Ishikawa (cell line): ENCODE data around the gene CTR9.

Source experiments
- CEBPB ChIP-seq: IDR thresholded peaks from 2 replicates; pipeline ENCODE4 v1.6.1; 2012
- CREB1 ChIP-seq: IDR thresholded peaks from 2 replicates; pipeline ENCODE4 v1.6.1; 2012; ENCODE audit warnings: low read depth
- EP300 ChIP-seq: IDR thresholded peaks from 2 replicates; pipeline ENCODE4 v1.6.1; 2012; ENCODE audit warnings: borderline replicate concordance
- FOXM1 ChIP-seq: IDR thresholded peaks from 2 replicates; pipeline ENCODE4 v1.6.1; 2012; ENCODE audit warnings: low read depth, borderline replicate concordance
- NFIC ChIP-seq: IDR thresholded peaks from 2 replicates; pipeline ENCODE4 v1.6.1; 2012
- RAD21 ChIP-seq: IDR thresholded peaks from 2 replicates; pipeline ENCODE4 v1.6.1; 2012; ENCODE audit warnings: low read depth
- TAF1 ChIP-seq: IDR thresholded peaks from 2 replicates; pipeline ENCODE4 v1.6.1; 2012; ENCODE audit warnings: low read depth, mild to moderate bottlenecking
- TCF12 ChIP-seq: IDR thresholded peaks from 2 replicates; pipeline ENCODE4 v1.6.1; 2012; ENCODE audit warnings: low read depth
- TEAD4 ChIP-seq: IDR thresholded peaks from 2 replicates; pipeline ENCODE4 v1.6.1; 2012
- YY1 ChIP-seq: IDR thresholded peaks from 2 replicates; pipeline ENCODE4 v1.6.1; 2012; ENCODE audit warnings: low read depth
- ZBTB7A ChIP-seq: IDR thresholded peaks from 2 replicates; pipeline ENCODE4 v1.6.1; 2012; ENCODE audit warnings: low read depth
- TF ChIP-seq, protein P1 (sequence below): IDR thresholded peaks from 2 replicates; pipeline ENCODE4 v1.6.1; 2012
- TF ChIP-seq, protein P2 (sequence below): IDR thresholded peaks from 2 replicates; pipeline ENCODE4 v1.6.1; 2012

DNA sequence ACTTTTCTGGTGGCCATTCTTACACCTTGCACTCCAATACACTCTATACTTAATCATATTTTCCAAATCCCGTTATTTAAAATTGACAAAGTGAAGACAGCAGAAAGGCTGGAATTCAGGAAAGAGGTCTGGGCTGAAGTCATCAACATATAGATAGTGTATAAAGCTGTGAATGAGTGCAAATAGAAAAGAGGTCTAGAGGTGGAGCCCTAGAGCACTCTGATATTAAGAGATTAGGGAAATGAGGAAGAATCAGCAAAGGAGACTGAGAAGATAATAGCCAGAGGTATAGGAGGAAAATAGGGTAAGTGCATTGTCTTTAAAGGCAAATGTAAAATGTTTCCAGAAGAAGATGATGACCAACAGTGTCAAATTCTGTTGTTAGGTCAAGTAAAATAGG lies 7.9 kb downstream of the CTR9 start:
- TF ChIP-seq TEAD4 (no peak), RAD21 (no peak), CEBPB (no peak), YY1 (no peak), FOXM1 (no peak), TAF1 (no peak), EP300 (no peak), ZBTB7A (no peak), NFIC (no peak), TCF12 (no peak), CREB1 (no peak)
- TF ChIP-seq, protein P1, sequence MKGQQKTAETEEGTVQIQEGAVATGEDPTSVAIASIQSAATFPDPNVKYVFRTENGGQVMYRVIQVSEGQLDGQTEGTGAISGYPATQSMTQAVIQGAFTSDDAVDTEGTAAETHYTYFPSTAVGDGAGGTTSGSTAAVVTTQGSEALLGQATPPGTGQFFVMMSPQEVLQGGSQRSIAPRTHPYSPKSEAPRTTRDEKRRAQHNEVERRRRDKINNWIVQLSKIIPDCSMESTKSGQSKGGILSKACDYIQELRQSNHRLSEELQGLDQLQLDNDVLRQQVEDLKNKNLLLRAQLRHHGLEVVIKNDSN = no peak
- TF ChIP-seq, protein P2, sequence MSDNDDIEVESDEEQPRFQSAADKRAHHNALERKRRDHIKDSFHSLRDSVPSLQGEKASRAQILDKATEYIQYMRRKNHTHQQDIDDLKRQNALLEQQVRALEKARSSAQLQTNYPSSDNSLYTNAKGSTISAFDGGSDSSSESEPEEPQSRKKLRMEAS = no peak
